Gastrocnemius medialis (tissue), 4 donors: ENCODE data around the gene CPA4. TPM values are rescaled to one million over a fixed set of nuclear protein-coding genes. Genes with fewer than 3 reads are reported as not detected.

ENCODE experiments used
- ATAC-seq, 2 donors: fragments of 150-250 bp; one replicate each; pipeline ENCODE4 v1.9.1; 2016
- DNase-seq, 2 donors: peaks; one replicate each; pipeline ENCODE4 v3.0.0-alpha.2; 2019
- H3K27ac ChIP-seq, 4 donors: fragments of 200-600 bp; sonication (generic); 1 replicate in 1 of 4; 2 replicates in 3 of 4; pipeline ENCODE4 v1.5.1; 2016 to 2018; ENCODE audit warnings: mild to moderate bottlenecking in 2 of 4, moderate library complexity in 1 of 4
- H3K27me3 ChIP-seq, 3 donors: fragments of 200-600 bp; sonication (generic) in 2 of 3; 1 replicate in 1 of 3; 2 replicates in 2 of 3; pipeline versions ENCODE4 v1.5.1 to v1.6.0; 2016 to 2019; ENCODE audit warnings: mild to moderate bottlenecking in 1 of 3, moderate library complexity in 1 of 3
- H3K36me3 ChIP-seq, 2 donors: fragments of 200-600 bp; sonication (generic) in 1 of 2; one replicate each; pipeline ENCODE4 v1.5.1; 2017 to 2018
- H3K4me1 ChIP-seq, 2 donors: fragments of 200-600 bp; sonication (generic) in 1 of 2; one replicate each; pipeline ENCODE4 v1.5.1; 2016 to 2017; ENCODE audit warnings: mild to moderate bottlenecking in 2 of 2
- H3K4me3 ChIP-seq, 4 donors: fragments of 200-600 bp; sonication (generic) in 3 of 4; 1 replicate in 1 of 4; 2 replicates in 3 of 4; pipeline ENCODE4 v1.5.1; 2016 to 2019; ENCODE audit warnings: mild to moderate bottlenecking in 2 of 4
- H3K9me3 ChIP-seq, 3 donors: fragments of 200-600 bp; sonication (generic) in 2 of 3; 1 replicate in 1 of 3; 2 replicates in 2 of 3; pipeline ENCODE4 v1.5.1; 2016 to 2019
- CTCF ChIP-seq, 5 experiments: fragments of 450-650 bp in 3 of 5; fragments of 200-600 bp in 2 of 5; sonication (generic) in 2 of 5; IDR thresholded peaks in 4 of 5; conservative IDR thresholded peaks in 1 of 5; 1 replicate in 4 of 5; 2 replicates in 1 of 5; pipeline ENCODE4 v1.5.1; 2016 to 2019; ENCODE audit warnings: antibody characterized with exemption in 5 of 5, mild to moderate bottlenecking in 3 of 5, moderate library complexity in 3 of 5
- POLR2A ChIP-seq, 2 donors: fragments of 450-650 bp; IDR thresholded peaks; one replicate each; pipeline ENCODE4 v1.6.1; 2017; ENCODE audit warnings: antibody characterized with exemption in 2 of 2, mild to moderate bottlenecking in 2 of 2, moderate library complexity in 2 of 2
- in situ Hi-C, 4 donors: fragments of 200-750 bp; cut with MboI; loops; one replicate each; pipeline versions ENCODE4 v1.15.0 to v1.8.0; 2017; ENCODE audit warnings: low sequenced_read_pairs in 4 of 4
- intact Hi-C: fragments of 100-400 bp; cut with DNase I; formaldehyde crosslinking; loops from one replicate; pipeline ENCODE4 v1.15.1; 2023; ENCODE audit warnings: low total_unique reads
- total RNA-seq, 4 donors: library from RNA; depleted of rRNA; stranded (reverse); fragments of >200 nt; gene quantifications; one replicate each; pipeline versions ENCODE4 v1.1.0 to v1.2.3, GENCODE V29; 2016

Gene CPA4
- total RNA-seq, 4 donors from 2014 or later = not detected

DNA sequence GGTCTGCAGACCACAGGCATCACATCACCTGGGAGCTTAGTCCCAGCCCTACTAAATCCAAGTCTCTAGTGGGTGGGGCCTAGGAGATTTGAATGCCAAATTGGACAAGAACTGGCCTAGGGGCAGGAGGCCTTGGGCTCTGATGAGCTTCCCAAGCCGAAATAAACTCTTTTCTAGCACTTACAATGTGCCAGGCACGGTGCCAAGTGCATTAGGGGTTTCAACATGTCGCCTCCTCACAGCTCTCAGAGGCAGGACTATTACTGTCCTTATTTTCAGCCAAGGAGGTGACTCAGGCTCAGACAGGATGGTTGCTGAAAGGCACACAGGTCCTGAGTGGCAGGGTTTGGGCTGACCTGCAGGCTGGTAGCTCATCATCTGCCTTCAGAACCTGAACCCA is 78.1 kb downstream of the CPA4 start:
- ATAC-seq (no peak), DNase-seq (peak in 1 of 2 donors; percentile 72)
- peaks cover 18 to 44% of the 10 kb centered on the region in 2 donors for H3K4me1 ChIP-seq
- TF ChIP-seq CTCF (IDR thresholded peaks at IDR 0.05 in 4 of 5, conservative IDR thresholded peaks at IDR 0.05 in 1 of 5) = no peak
- no peak for TF ChIP-seq POLR2A (IDR thresholded peaks at IDR 0.05)
- H3K27ac ChIP-seq = peak overlapping the region in 3 of 4 donors; percentile 42 to 85 (median 79)
- H3K9me3 ChIP-seq = no peaks in the 10 kb centered on the region
- no peaks in the 10 kb centered on the region for H3K27me3 ChIP-seq
- intact Hi-C loops = no loop called here
- H3K36me3 ChIP-seq = no peaks in the 10 kb centered on the region
- H3K4me3 ChIP-seq = no peak overlapping the region
- in situ Hi-C loops = no loop called here

DNA sequence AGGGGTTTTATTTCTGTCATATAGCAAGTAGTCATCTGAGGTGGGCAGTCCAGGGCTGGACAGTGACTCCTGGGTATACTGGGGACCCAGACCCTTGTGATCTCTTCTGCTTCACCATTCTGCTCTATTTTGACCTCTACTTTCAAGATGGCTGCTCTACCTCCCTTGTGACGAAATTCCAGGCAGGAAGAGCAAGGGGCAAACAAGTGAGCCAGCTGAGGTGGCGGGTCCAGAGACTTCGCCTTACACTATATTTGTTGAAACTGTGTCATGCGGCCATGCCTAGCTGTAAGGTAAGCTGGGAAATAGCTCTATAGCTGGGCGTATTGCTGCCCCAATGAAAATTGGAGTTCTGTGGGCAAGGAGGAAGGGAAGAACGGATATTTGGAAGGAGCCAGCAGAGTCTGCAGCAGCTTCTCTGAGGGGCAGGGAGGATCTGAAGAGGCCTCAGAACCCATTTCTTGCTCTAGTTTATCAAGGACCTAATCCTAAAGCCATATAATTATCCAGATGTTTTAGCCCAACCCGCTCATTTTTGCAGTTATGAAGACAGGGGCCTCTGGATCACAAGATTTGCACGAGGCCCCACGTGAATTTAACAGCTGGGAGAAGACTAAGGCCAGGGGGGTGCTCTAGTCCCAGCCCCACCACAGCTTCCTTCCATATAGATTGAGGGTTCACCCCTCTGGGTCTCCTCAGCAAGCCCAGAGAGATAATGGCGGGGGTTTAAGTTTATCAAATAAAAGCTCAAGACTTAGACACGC is 79.6 kb downstream of the CPA4 start:
- DNase-seq (no peak), ATAC-seq (no peak)
- Histone ChIP-seq H3K9me3 (no peaks in the 10 kb centered on the region), H3K27ac (peak overlapping the region; percentile 72 to 85 (median 80)), H3K36me3 (no peaks in the 10 kb centered on the region), H3K4me1 (peaks cover 17 to 35% of the 10 kb centered on the region in 2 donors), H3K27me3 (no peaks in the 10 kb centered on the region), H3K4me3 (no peak overlapping the region)
- TF ChIP-seq CTCF (IDR thresholded peaks at IDR 0.05 in 4 of 5, conservative IDR thresholded peaks at IDR 0.05 in 1 of 5) (no peak), POLR2A (IDR thresholded peaks at IDR 0.05) (no peak)
- in situ Hi-C loops (no loop called here), intact Hi-C loops (no loop called here)

Other genes starting within 250 kb of the CPA4 start
- gene ZC3HC1, start 241.8 kb upstream of the CPA4 start, total RNA-seq = 10 to 100 TPM; 27.0 to 32.8 (median 28.4) TPM
- 10 to 100 TPM; 27.6 to 46.0 (median 34.5) TPM for gene KLHDC10, start 222.6 kb upstream of the CPA4 start, total RNA-seq
- 10 to 100 TPM in 2 of 4 donors, 1 to 10 TPM in 2; 5.4 to 14.0 (median 9.9) TPM for gene TMEM209, start 87.8 kb upstream of the CPA4 start, total RNA-seq
- not detected for gene SSMEM1, start 85.3 kb upstream of the CPA4 start, total RNA-seq
- not detected for gene CPA2, start 26.3 kb upstream of the CPA4 start, total RNA-seq
- not detected for gene CPA5, start 51.7 kb downstream of the CPA4 start, total RNA-seq
- not detected for gene CPA1, start 87.3 kb downstream of the CPA4 start, total RNA-seq
- 1 to 10 TPM; 1.8 to 6.2 (median 1.9) TPM for gene CEP41, start 147.9 kb downstream of the CPA4 start, total RNA-seq
- 1 to 10 TPM; 1.4 to 2.3 (median 1.7) TPM for gene MEST, start 198.9 kb downstream of the CPA4 start, total RNA-seq